H7 (cell line): ENCODE results near the gene GTF2F2. TPM values are rescaled to one million over a fixed set of nuclear protein-coding genes. Genes with fewer than 3 reads are reported as not detected.

Source experiments
- DNase-seq: peaks from one replicate; pipeline ENCODE4 v3.0.0; 2012
- H3K27me3 ChIP-seq: 2 replicates; pipeline ENCODE4 v1.6.0; 2011; ENCODE audit warnings: mild to moderate bottlenecking, low read length; ENCODE audit not compliant: control insufficient read depth, insufficient read depth
- H3K36me3 ChIP-seq: replicated peaks from 2 replicates; pipeline ENCODE4 v1.5.1; 2011; ENCODE audit warnings: low read length; ENCODE audit not compliant: control insufficient read depth, insufficient read depth
- H3K4me3 ChIP-seq: 2 replicates; pipeline ENCODE4 v1.5.1; 2011; ENCODE audit warnings: low read depth, mild to moderate bottlenecking, control low read depth, low read length, moderate library complexity; ENCODE audit not compliant: insufficient read depth
- total RNA-seq: library from RNA; depleted of rRNA; stranded (reverse); fragments of >200 nt; shearing (Covaris generic); gene quantifications from 2 replicates; pipeline ENCODE4 v1.2.3, GENCODE V29; 2014

The GTF2F2 gene
- total RNA-seq, 1 experiment from 2014 or later, result 30.6 TPM

GRCh38 chr13:45316338-45316737 is 196.0 kb downstream of the GTF2F2 start:
- H3K36me3 ChIP-seq, result no peaks in the 10 kb centered on the region
- H3K27me3 ChIP-seq, result no peaks in the 10 kb centered on the region
- no peak overlapping the region for H3K4me3 ChIP-seq
- DNase-seq, result no peak

DNA sequence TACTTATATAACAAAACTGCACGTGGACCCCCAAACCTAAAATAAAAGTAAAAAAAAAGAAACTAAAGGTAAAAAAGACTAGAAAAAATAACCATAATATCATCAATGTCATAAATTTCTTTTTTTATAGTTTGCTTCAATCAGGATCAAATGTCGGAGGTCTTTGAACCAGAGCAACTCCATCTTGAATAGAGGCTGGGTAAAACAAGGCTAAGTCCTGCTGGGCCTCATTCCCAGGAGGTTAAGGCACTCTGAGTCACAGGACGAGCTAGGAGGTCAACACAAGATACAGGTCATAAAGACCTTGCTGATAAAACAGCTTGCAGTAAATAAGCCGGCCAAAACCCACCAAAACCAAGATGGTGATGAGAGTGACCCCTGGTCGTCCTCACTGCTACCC is 196.7 kb downstream of the GTF2F2 start:
- H3K4me3 ChIP-seq, result no peak overlapping the region
- DNase-seq, result no peak
- no peaks in the 10 kb centered on the region for H3K27me3 ChIP-seq
- H3K36me3 ChIP-seq, result no peaks in the 10 kb centered on the region

- H3K36me3 ChIP-seq, result no peaks in the 10 kb centered on the region
- no peak overlapping the region for H3K4me3 ChIP-seq
- DNase-seq, result no peak
- H3K27me3 ChIP-seq, result no peaks in the 10 kb centered on the region
Measured at GRCh38 chr13:45320876-45321629, 200.7 kb downstream of the GTF2F2 start.

- Histone ChIP-seq H3K4me3 (no peak overlapping the region), H3K27me3 (no peaks in the 10 kb centered on the region), H3K36me3 (no peaks in the 10 kb centered on the region)
- no peak for DNase-seq
Measured at GRCh38 chr13:45325806-45326205, 205.5 kb downstream of the GTF2F2 start.

- Histone ChIP-seq H3K36me3 (no peaks in the 10 kb centered on the region), H3K27me3 (no peaks in the 10 kb centered on the region), H3K4me3 (no peak overlapping the region)
- DNase-seq, result no peak
Measured at GRCh38 chr13:45327253-45327955, 207.1 kb downstream of the GTF2F2 start.

GRCh38 chr13:45328661-45329111 is 208.4 kb downstream of the GTF2F2 start:
- no peaks in the 10 kb centered on the region for H3K27me3 ChIP-seq
- no peaks in the 10 kb centered on the region for H3K36me3 ChIP-seq
- DNase-seq, result no peak
- H3K4me3 ChIP-seq, result no peak overlapping the region

DNA sequence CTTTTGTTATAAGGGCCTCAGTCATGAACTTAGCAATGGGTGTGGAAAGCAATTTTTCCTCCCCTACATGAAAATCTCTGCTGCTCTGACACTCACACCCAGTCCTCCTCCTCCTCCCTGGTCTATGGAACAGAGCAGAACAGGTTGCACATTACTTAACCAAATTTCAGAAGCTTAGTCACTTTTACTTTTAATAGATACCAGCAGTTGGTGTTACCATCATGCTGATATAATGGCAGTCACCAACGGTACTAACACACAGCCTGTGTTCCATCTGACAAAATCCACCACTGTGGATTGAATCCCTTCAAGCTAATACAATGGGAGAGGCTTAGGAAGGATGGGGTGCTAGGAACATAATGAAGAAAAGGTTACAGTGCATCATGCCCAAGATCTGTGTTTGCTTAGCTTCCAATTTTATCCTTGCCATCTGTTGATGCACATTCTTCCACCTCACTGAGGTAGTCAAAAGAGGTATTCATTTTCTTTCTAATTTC is 210.9 kb downstream of the GTF2F2 start:
- Histone ChIP-seq H3K36me3 (peaks cover 6% of the 10 kb centered on the region), H3K27me3 (no peaks in the 10 kb centered on the region), H3K4me3 (no peak overlapping the region)
- no peak for DNase-seq

- no peak for DNase-seq
- Histone ChIP-seq H3K36me3 (peaks cover 9% of the 10 kb centered on the region), H3K4me3 (no peak overlapping the region), H3K27me3 (no peaks in the 10 kb centered on the region)
Measured at GRCh38 chr13:45331692-45332035, 211.4 kb downstream of the GTF2F2 start.

DNA sequence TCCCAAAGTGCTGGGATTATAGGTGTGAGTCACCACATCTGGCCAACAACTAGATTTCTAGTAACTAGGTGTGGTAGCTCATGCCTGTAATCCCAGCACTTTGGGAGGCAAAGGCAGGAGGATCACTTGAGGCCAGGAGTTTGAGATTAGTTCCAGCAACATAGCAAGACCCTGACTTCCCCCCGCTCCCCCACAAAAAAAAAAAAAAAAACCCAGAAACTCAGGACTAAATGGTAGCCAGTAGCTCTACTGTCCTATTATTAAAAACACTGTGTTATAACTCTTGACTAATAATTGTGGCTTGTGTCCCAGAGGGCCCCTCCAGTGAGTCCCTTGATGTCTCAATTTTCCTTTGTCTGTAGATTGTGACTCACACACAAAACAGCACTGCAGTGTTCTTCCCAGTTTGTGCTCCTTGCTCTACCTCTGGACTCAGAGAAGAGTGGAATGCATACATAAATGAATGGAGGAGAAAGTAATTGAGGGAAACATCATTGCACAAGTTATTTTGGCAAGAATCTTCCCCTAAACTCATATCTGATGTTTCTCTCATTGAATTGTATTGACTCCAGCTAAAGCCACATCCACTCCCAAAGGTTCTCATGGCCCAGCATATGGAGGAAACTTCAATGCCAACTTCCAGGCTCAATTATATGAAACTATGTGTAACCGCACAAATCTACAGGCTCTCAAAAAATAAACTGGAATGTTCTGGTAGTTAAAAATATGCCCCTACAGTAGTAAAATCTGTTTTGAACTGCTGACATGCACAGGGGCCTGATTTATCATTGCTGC is 211.9 kb downstream of the GTF2F2 start:
- H3K36me3 ChIP-seq, result peaks cover 12% of the 10 kb centered on the region
- no peaks in the 10 kb centered on the region for H3K27me3 ChIP-seq
- H3K4me3 ChIP-seq, result no peak overlapping the region
- no peak for DNase-seq

- DNase-seq, result no peak
- Histone ChIP-seq H3K4me3 (no peak overlapping the region), H3K36me3 (peaks cover 18% of the 10 kb centered on the region), H3K27me3 (no peaks in the 10 kb centered on the region)
Measured at GRCh38 chr13:45332831-45333219, 212.5 kb downstream of the GTF2F2 start.

DNA sequence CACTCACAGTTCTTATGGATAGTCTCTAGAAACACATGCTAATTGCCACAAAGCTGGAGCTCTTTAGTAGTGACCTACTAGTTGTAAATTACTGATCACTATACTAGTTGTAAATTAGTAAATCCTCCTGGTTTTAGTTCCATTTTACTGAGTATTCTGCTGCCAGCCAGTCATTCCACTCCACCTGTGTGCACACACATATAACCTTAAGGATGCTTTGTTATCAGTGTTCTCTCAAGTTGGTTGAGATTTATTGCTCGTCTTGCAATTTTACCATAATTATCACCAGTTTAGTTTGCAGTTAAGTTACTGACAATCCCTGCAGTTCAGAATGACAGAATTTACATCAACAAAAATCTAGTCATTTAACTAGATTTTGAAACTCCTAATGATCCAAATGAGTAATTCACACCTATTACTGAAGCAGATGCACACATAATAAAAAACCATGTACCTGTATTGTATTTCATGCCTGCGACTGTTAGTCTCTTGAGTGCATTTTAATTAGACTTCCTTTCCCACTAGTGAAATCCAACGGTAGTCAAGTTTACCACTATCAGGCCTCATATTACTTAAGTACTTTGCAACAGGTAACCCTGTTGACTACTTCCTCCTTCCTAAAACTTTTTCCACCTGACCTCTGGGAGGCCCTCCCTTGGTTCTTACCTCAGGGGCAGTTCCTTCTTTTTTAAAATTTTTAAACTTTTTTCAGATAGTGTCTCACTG is 213.1 kb downstream of the GTF2F2 start:
- Histone ChIP-seq H3K36me3 (peaks cover 24% of the 10 kb centered on the region), H3K27me3 (no peaks in the 10 kb centered on the region), H3K4me3 (no peak overlapping the region)
- DNase-seq, result no peak
